OCI-LY3 (cell line): Measurements from ENCODE around the gene BORCS8.

ENCODE experiments used
- EZH2phosphoT487 ChIP-seq: fragments of 200-600 bp; shearing (Covaris generic); IDR thresholded peaks from 2 replicates; pipeline ENCODE4 v1.6.1; 2018; ENCODE audit warnings: antibody characterized with exemption, mixed run types, low read depth
- TF ChIP-seq, protein P1 (sequence below): fragments of 200-600, 300-600 bp; sonication (generic); IDR thresholded peaks from 2 replicates; pipeline ENCODE4 v1.5.1; 2014; ENCODE audit warnings: antibody characterized with exemption, low read length, low read depth

DNA sequence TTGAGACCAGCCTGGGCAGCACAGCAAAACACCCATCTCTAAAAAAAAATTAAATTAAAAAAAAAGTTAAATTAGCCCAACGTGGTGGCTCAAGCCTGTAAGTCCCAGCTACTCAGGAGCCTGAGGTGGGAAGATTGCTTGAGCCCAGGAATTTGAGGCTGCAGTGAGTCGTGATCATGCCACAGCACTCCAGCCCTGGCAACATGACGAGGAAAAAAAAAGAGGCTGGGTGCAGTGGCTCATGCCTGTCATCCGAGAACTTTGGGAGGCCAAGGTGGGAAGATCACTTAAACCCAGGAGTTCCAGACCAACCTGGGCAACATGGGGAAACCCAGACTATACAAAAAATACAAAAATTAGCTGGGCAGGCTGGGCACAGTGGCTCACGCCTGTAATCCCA is 51.5 kb downstream of the BORCS8 start:
- TF ChIP-seq, protein P1, sequence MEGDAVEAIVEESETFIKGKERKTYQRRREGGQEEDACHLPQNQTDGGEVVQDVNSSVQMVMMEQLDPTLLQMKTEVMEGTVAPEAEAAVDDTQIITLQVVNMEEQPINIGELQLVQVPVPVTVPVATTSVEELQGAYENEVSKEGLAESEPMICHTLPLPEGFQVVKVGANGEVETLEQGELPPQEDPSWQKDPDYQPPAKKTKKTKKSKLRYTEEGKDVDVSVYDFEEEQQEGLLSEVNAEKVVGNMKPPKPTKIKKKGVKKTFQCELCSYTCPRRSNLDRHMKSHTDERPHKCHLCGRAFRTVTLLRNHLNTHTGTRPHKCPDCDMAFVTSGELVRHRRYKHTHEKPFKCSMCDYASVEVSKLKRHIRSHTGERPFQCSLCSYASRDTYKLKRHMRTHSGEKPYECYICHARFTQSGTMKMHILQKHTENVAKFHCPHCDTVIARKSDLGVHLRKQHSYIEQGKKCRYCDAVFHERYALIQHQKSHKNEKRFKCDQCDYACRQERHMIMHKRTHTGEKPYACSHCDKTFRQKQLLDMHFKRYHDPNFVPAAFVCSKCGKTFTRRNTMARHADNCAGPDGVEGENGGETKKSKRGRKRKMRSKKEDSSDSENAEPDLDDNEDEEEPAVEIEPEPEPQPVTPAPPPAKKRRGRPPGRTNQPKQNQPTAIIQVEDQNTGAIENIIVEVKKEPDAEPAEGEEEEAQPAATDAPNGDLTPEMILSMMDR, result no peak
- no peak for TF ChIP-seq EZH2phosphoT487
